Measurements from ENCODE around the gene FGF12. TPM values are rescaled to one million over a fixed set of nuclear protein-coding genes. Genes with fewer than 3 reads are reported as not detected.
A peak's percentile ranks its signal among the peaks of the same experiment; 100 is the strongest.

The FGF12 gene
- total and polyA plus RNA-seq, 11 donors: 21.8 to 420 (median 265) TPM

DNA sequence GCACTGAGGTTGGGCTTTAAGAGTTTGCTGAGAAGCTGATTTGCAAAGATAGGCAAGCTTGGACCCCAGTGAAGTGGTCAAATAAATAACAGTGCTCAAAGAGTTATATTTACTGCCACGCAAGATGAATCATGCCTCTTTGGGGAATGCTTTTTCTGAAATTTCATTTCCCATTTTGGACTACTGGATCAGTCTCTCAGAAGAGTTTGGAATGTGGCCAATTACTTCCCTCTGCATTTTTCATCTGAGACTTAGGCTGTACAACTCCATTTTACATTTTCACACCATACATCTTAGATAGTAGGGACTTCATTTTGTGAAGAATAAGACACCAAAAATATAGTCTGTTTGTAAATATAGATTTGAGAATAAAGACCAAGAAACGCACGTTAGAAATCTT, 419.7 kb downstream of the FGF12 start:
- H3K36me3 ChIP-seq: no peaks in the 10 kb centered on the region
- no peak overlapping the region for H3K27ac ChIP-seq
- ATAC-seq (no peak), DNase-seq (no peak)
- 75 to 80% (median 78%) methylated on average over 3 of the region's 3 CpGs for WGBS, 4 donors
- no peak overlapping the region for H3K4me3 ChIP-seq
- peaks cover 0 to 13% (median 0%) of the 10 kb centered on the region in 12 donors for H3K4me1 ChIP-seq
- intact Hi-C loops (cut with DNase I): no loop called here
- TF ChIP-seq CTCF (IDR thresholded peaks at IDR 0.05) (no peak), POLR2A (IDR thresholded peaks at IDR 0.05) (no peak)
- no peaks in the 10 kb centered on the region for H3K9me3 ChIP-seq
- no peaks in the 10 kb centered on the region for H3K27me3 ChIP-seq

GRCh38 chr3:192303235-192303634, 424.1 kb downstream of the FGF12 start:
- TF ChIP-seq CTCF (IDR thresholded peaks at IDR 0.05) (no peak), POLR2A (IDR thresholded peaks at IDR 0.05) (no peak)
- DNase-seq (no peak), ATAC-seq (peak; percentile 49 to 81 (median 66))
- Histone ChIP-seq H3K9me3 (no peaks in the 10 kb centered on the region), H3K4me1 (peaks cover 0 to 13% (median 0%) of the 10 kb centered on the region in 12 donors), H3K4me3 (no peak overlapping the region), H3K27me3 (no peaks in the 10 kb centered on the region), H3K36me3 (no peaks in the 10 kb centered on the region), H3K27ac (no peak overlapping the region)
- intact Hi-C loops (cut with DNase I): no loop called here
- WGBS, 4 donors: 28 to 47% (median 35%) methylated on average over 3 of the region's 3 CpGs

- Histone ChIP-seq H3K4me1 (peaks cover 0 to 11% (median 0%) of the 10 kb centered on the region in 12 donors), H3K27ac (no peak overlapping the region), H3K36me3 (no peaks in the 10 kb centered on the region), H3K4me3 (no peak overlapping the region), H3K27me3 (no peaks in the 10 kb centered on the region), H3K9me3 (no peaks in the 10 kb centered on the region)
- intact Hi-C loops (cut with DNase I): no loop called here
- TF ChIP-seq CTCF (IDR thresholded peaks at IDR 0.05): no peak
- TF ChIP-seq POLR2A (IDR thresholded peaks at IDR 0.05): no peak
- ATAC-seq: no peak
- no peak for DNase-seq
These were observed 424.6 kb downstream of the FGF12 start for GRCh38 chr3:192302721-192303120.

DNA sequence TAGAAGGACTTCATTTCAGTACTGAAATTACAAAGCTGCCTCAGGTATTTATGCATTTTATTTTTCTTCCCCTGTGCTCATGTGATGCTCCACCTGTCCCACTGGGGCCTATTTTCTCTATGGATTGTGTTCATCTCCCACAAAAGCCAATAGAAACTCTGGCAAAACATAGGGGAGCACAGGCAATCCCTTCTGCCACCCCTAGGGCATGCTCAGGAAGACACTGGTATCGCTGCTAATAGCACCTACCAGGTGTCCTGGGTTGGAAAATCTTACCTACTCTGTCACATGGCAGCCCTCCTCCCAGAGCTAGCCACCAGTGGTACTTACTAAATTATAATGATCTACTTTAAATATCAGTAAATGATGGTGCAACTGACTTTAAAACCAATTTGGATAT, 427.4 kb downstream of the FGF12 start:
- Histone ChIP-seq H3K4me3 (no peak overlapping the region), H3K4me1 (peaks cover 0 to 6% (median 0%) of the 10 kb centered on the region in 12 donors), H3K27ac (no peak overlapping the region), H3K9me3 (no peaks in the 10 kb centered on the region), H3K27me3 (no peaks in the 10 kb centered on the region), H3K36me3 (no peaks in the 10 kb centered on the region)
- intact Hi-C loops (cut with DNase I): no loop called here
- TF ChIP-seq POLR2A (IDR thresholded peaks at IDR 0.05): no peak
- peak in 1 of 12 donors; percentile 13 for TF ChIP-seq CTCF (IDR thresholded peaks at IDR 0.05)
- WGBS, 4 donors: 87 to 100% (median 97%) methylated on average over 1 of the region's 1 CpG
- no peak for DNase-seq
- ATAC-seq: no peak
